Thoracic aorta (tissue), 2 donors: ENCODE measurements around the gene EMB. TPM values are rescaled to one million over a fixed set of nuclear protein-coding genes. Genes with fewer than 3 reads are reported as not detected.
"Not testable (repeated sequence)": the region's sequence is repeated elsewhere in the genome, so short reads cannot be mapped to it uniquely, and the experiment has no call there.

Experiments
- ATAC-seq: fragments of 150-250 bp; one replicate; pipeline ENCODE4 v1.8.0; 2017; ENCODE audit warnings: low read depth; ENCODE audit not compliant: insufficient number of reproducible peaks, low FRiP score
- DNase-seq: peaks from one replicate; pipeline ENCODE4 v3.0.0-alpha.2; 2020; ENCODE audit warnings: low spot score
- H3K27ac ChIP-seq, 2 donors: fragments of 200-600 bp; sonication (generic); 1 replicate in 1 of 2; 2 replicates in 1 of 2; pipeline ENCODE4 v1.5.1; 2016; ENCODE audit warnings: mild to moderate bottlenecking in 2 of 2, moderate library complexity in 2 of 2
- H3K27me3 ChIP-seq: fragments of 200-600 bp; sonication (generic); replicated peaks from 2 replicates; pipeline ENCODE4 v1.6.0; 2016; ENCODE audit warnings: mild to moderate bottlenecking; ENCODE audit not compliant: insufficient read depth
- H3K36me3 ChIP-seq: fragments of 200-600 bp; sonication (generic); one replicate; pipeline ENCODE4 v1.5.1; 2016
- H3K4me1 ChIP-seq, 2 donors: fragments of 200-600 bp; sonication (generic); 1 replicate in 1 of 2; 2 replicates in 1 of 2; pipeline versions ENCODE4 v1.5.1 to v1.6.0; 2016; ENCODE audit warnings: low read depth in 2 of 2, mild to moderate bottlenecking in 1 of 2; ENCODE audit not compliant: control insufficient read depth in 1 of 2
- H3K4me3 ChIP-seq: fragments of 200-600 bp; sonication (generic); 2 replicates; pipeline ENCODE4 v1.5.1; 2016; ENCODE audit warnings: mild to moderate bottlenecking
- H3K9me3 ChIP-seq: fragments of 200-600 bp; sonication (generic); 2 replicates; pipeline ENCODE4 v1.5.1; 2016
- CTCF ChIP-seq: fragments of 200-600 bp; sonication (generic); IDR thresholded peaks from one replicate; pipeline ENCODE4 v1.5.1; 2019; ENCODE audit warnings: antibody characterized with exemption
- total RNA-seq, 2 donors: library from RNA; depleted of rRNA; stranded (reverse); fragments of >200 nt; gene quantifications; one replicate each; pipeline versions ENCODE4 v1.1.0 to v1.2.3, GENCODE V29; 2016

The EMB gene
- total RNA-seq, 2 donors from 2014 or later, result 20.8 to 23.1 TPM

GRCh38 chr5:50463047-50463446 lies 22.0 kb upstream of the EMB start:
- H3K4me3 ChIP-seq, result no peak overlapping the region
- no peaks in the 10 kb centered on the region for H3K9me3 ChIP-seq
- ATAC-seq (no peak), DNase-seq (no peak)
- no peaks in the 10 kb centered on the region for H3K27me3 ChIP-seq
- H3K36me3 ChIP-seq, result no peaks in the 10 kb centered on the region
- no peaks in the 10 kb centered on the region for H3K4me1 ChIP-seq
- TF ChIP-seq CTCF, result no peak
- no peak overlapping the region for H3K27ac ChIP-seq

- not testable (repeated sequence) for H3K4me1 ChIP-seq, ATAC-seq, H3K4me3 ChIP-seq, H3K9me3 ChIP-seq, DNase-seq, H3K36me3 ChIP-seq, H3K27me3 ChIP-seq, H3K27ac ChIP-seq
These were observed 21.5 kb upstream of the EMB start for GRCh38 chr5:50462579-50462978.

DNA sequence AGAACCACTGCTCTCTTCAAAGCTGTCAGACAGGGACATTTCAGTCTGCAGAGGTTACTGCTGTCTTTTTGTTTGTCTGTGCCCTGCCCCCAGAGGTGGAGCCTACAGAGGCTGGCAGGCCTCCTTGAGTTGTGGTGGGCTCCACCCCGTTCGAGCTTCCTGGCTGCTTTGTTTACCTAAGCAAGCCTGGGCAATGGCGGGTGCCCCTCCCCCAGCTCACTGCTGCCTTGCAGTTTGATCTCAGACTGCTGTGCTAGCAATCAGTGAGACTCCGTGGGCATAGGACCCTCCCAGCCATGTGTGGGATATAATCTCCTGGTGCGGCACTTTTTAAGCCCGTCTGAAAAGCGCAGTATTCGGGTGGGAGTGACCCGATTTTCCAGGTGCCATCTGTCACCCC lies 17.3 kb upstream of the EMB start:
- not testable (repeated sequence) for H3K9me3 ChIP-seq, H3K4me3 ChIP-seq, H3K4me1 ChIP-seq, ATAC-seq, DNase-seq, H3K27ac ChIP-seq, H3K27me3 ChIP-seq, H3K36me3 ChIP-seq

GRCh38 chr5:50449241-50449640 lies 8.2 kb upstream of the EMB start:
- H3K4me3 ChIP-seq, H3K4me1 ChIP-seq, H3K9me3 ChIP-seq, H3K27ac ChIP-seq, DNase-seq, H3K36me3 ChIP-seq, ATAC-seq, H3K27me3 ChIP-seq: not testable (repeated sequence)

DNA sequence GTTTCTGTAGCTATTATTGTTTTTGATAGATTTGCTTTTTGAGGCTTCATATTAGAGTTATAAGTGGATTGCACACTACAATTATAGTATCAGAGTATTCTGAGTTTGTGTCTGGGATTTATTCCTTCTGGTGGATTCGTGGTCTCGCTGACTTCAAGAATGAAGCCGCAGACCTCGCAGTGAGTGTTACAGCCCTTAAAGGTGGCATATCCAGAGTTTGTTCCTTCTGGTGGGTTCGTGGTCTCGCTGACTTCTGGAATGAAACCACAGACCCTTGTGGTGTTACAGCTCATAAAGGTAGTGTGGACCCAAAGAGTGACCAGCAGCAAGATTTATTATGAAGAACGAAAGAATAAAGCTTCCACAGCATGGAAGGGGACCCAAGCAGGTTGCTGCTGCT lies 6.9 kb upstream of the EMB start:
- H3K4me1 ChIP-seq, result no peaks in the 10 kb centered on the region
- no peak for DNase-seq
- no peak for ATAC-seq
- no peaks in the 10 kb centered on the region for H3K36me3 ChIP-seq
- no peaks in the 10 kb centered on the region for H3K9me3 ChIP-seq
- no peak overlapping the region for H3K27ac ChIP-seq
- no peak for TF ChIP-seq CTCF
- no peak overlapping the region for H3K4me3 ChIP-seq
- no peaks in the 10 kb centered on the region for H3K27me3 ChIP-seq

DNA sequence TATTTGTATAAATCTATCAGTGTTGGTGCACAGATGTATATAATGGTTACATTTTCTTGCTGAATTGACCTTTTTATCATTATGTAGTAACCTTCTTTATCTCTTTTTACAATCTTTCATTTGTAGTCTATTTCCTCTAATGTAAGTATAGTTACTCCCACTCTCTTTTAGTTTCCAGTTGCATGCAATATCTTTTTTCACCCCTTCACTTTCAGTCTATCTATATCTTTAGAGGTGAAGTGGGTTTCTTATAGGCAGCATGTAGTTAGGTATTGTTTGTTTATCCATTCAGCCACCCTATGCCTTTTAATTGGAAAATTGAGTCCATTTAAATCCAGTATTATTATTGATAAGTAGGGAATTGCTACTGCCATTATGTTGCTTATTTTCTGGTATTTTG lies 6.1 kb upstream of the EMB start:
- H3K9me3 ChIP-seq, result no peaks in the 10 kb centered on the region
- ATAC-seq (no peak), DNase-seq (no peak)
- no peaks in the 10 kb centered on the region for H3K4me1 ChIP-seq
- TF ChIP-seq CTCF, result no peak
- H3K27me3 ChIP-seq, result no peaks in the 10 kb centered on the region
- no peak overlapping the region for H3K27ac ChIP-seq
- no peaks in the 10 kb centered on the region for H3K36me3 ChIP-seq
- no peak overlapping the region for H3K4me3 ChIP-seq

DNA sequence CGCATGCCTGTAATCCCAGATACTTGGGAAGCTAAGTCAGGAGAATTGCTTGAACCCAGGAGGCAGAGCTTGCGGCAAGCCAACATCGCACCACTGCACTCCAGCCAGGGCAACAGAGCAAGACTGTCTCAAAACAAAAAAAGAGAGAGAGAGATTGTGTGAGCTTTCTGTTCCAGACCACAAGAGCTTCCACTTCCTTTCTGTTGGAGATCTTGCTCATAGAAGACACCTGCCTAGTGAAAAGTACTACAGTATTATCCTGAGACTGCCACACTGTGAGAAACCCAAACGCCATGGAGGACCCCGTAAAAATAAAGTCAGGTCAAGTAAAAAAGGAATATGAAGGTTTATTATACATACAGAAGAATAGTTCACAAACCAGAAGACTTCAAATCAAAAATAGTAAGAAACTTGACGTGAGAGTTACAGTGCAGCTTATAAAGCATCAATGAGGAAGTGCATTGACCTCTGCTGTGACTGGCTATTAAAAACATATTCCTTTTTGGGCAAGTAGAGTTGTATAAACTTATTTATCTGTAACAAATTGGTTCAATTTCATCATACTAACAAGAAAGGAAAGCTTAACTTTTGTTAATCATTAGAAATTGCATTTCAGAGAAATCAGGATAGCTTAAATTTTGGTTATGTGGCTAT lies 4.3 kb upstream of the EMB start:
- Histone ChIP-seq H3K36me3 (no peaks in the 10 kb centered on the region), H3K9me3 (no peaks in the 10 kb centered on the region), H3K27me3 (no peaks in the 10 kb centered on the region), H3K4me3 (no peak overlapping the region), H3K27ac (no peak overlapping the region), H3K4me1 (no peaks in the 10 kb centered on the region)
- DNase-seq (no peak), ATAC-seq (no peak)
- TF ChIP-seq CTCF, result no peak

DNA sequence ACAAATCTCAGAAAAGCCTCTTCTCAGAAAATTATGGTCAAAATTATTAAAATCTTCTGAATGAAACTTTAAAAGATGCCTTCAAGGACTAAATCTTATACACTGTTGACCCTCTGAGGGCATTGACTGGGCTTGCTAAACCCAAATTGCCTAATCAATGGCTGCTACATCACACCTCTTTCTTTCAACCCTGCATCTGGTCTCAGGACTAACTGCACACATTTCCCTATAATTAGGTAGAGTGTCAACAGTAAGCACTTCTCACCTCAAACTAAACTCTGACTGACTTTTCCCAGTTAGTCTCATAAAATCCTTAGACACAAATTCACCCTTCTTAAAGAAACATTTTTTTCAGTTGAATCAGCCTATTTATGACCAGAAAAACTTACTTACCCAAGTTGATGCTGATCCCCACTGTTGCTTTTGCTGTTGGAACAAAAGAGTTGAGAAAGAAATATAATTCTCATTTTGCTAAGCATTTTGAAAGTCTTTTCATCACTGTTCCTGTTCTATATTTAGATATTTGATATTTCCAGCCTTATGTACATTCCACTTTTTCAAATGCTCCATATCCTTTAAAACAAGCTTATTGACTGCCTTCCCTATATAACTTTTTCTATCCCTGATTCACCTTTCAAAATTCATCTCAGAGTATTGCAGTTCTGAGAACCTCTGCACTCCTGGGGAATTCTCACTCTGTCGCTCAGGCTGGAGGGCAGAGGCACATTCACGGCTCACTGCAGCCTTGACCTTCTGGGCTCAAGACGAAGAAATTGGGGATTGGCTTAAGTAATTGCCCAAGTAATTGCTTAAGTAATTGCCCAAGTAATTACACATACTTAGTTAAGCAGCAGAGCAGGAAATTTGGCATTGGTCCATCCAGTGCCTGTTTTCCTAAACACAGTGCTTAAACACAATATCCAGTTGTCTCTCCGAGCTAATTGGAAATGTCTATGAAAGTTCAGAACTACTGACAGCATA lies 1.8 kb upstream of the EMB start:
- not testable (repeated sequence) for H3K27ac ChIP-seq, H3K36me3 ChIP-seq, ATAC-seq, DNase-seq, H3K4me1 ChIP-seq, H3K4me3 ChIP-seq, H3K27me3 ChIP-seq, H3K9me3 ChIP-seq
